ENCODE results near the gene IGF1R.

The IGF1R gene

DNA sequence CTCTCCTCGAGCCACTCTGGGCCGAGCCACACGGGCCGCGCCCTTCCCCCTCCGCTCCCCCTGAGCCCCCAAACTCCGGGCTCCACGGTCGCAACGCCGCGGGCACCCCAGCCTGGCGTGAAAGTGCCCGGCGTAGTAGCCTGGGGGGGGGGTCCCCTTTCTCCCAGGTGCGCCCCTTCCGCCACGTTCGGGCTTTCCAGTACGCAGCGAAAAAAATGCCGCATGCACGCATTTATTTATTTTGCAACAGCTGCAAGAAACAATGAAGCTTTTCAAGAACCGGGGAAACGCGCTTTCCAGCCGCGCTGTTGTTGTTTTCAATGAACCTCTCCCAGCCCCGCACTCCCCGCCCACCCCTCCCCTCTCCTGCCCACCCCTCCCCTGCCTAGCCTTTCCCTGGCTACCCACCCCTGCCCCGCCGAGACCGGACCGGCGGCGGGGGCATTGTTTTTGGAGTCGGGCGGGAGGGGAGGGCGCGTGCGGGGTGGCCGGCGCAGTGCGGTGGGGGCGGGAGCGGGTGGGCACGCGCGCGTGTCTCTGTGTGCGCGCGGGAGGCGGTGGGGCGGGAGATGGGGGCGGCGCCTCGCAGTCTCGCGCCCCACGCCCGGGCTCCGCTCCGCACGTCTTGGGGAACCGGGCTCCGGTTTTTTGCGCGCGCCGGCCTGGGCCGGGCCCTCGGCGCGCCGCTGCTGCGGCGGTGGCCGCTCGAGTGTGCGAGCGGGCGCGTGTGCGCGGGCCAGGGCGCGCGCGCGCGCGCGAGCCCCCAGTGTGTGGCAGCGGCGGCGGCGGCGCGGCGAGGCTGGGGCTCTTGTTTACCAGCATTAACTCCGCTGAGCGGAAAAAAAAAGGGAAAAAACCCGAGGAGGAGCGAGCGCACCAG lies at the start of gene IGF1R:
Gene IGF1R (plus strand): TSS at position 766 of the 880 bp plus-strand sequence. CDS start 1,043 bp downstream, outside the sequence.
- no peaks in the 10 kb centered on the region for H3K36me3 ChIP-seq (ENCODE audit: control insufficient read depth in 1 of 2, insufficient read depth in 2 of 2, low read length in 2 of 2)
- H3K9ac ChIP-seq (ENCODE audit: low read depth in 1 of 2, low read length in 2 of 2), result peak within 1 kb of the TSS; percentile 47 to 66
- peaks cover 11 to 14% of the 10 kb centered on the region in 2 donors for H3K27me3 ChIP-seq (ENCODE audit: control insufficient read depth in 1 of 2, insufficient read depth in 2 of 2, low read length in 2 of 2)
- H3K4me3 ChIP-seq (ENCODE audit: low read depth in 1 of 2, low read length in 2 of 2), result peak within 1 kb of the TSS; percentile 84 to 86
- peak within 1 kb of the TSS; percentile 87 for H3K27ac ChIP-seq (ENCODE audit: low read depth, low read length)
- H3K9me3 ChIP-seq (ENCODE audit: control insufficient read depth in 1 of 2, low read length in 2 of 2), result no peaks in the 10 kb centered on the region
- H3K4me1 ChIP-seq (ENCODE audit: control insufficient read depth in 1 of 2, insufficient read depth in 2 of 2, low read length in 2 of 2), result peaks cover 8 to 19% of the 10 kb centered on the region in 2 donors

DNA sequence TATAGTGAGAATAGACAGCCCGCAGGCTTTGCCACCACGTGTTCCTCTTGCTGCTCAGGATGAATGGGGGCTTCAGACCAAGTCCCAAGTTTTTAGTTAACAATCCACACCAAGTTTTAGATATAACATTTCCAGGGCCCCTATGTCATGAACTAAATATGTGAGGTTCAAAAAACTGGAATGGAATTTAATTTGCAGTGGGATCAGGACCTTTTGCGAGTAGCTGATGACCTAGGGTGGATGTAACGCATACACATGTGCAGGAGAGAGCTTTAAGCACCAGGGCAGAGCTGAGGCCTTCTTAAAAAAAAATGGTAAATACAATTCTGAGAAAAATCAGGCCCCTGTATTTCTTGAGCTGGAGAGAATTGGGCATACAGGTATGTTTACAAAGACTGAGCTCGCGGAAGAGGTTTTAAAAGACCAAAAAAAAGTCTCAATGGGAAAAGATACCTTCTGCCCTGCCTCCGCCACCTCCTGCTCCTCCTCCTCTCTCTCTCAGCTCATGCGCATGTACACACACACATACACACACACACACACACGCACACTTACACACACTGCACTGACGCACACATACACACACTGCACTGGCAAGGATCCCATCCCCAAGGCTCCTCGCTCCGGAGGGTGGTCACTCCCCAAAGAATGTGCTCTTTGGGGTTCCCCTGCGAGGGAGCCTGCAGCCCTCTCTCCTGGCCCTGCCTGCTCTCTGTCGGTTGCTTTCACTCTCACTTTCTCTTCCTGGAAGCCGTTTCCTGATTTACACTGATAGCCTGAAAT lies 48.2 kb upstream of the IGF1R start:
- Histone ChIP-seq H3K36me3 (ENCODE audit: control insufficient read depth in 1 of 2, insufficient read depth in 2 of 2, low read length in 2 of 2) (no peaks in the 10 kb centered on the region), H3K27me3 (ENCODE audit: control insufficient read depth in 1 of 2, insufficient read depth in 2 of 2, low read length in 2 of 2) (peaks cover 0 to 6% of the 10 kb centered on the region in 2 donors), H3K9ac (ENCODE audit: low read depth in 1 of 2, low read length in 2 of 2) (peak overlapping the region; percentile 32 to 82), H3K4me1 (ENCODE audit: control insufficient read depth in 1 of 2, insufficient read depth in 2 of 2, low read length in 2 of 2) (peaks cover 5% of the 10 kb centered on the region in 2 donors), H3K4me3 (ENCODE audit: low read depth in 1 of 2, low read length in 2 of 2) (peak overlapping the region; percentile 86 to 97), H3K27ac (ENCODE audit: low read depth, low read length) (no peak overlapping the region), H3K9me3 (ENCODE audit: control insufficient read depth in 1 of 2, low read length in 2 of 2) (no peaks in the 10 kb centered on the region)

DNA sequence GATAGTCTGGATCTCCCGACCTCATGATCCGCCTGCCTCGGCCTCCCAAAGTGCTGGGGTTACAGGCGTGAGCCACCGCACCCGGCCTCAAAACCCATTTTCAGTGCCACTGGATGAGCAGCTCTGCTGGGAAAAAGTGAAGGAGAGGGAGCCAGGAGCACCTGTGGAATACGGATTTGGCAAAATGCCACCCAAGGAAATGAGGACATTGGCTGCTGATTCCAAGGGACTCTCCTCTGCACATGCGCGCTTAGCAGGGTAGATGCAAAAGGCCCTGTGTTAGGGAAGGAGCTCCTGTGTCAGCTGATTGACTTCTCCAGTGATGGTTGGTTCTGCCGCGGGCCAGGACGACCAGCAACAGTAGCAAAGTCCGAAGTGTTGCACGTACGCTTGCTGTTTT lies 43.4 kb upstream of the IGF1R start:
- H3K9ac ChIP-seq (ENCODE audit: low read depth in 1 of 2, low read length in 2 of 2), result no peak overlapping the region
- no peaks in the 10 kb centered on the region for H3K27me3 ChIP-seq (ENCODE audit: control insufficient read depth in 1 of 2, insufficient read depth in 2 of 2, low read length in 2 of 2)
- H3K9me3 ChIP-seq (ENCODE audit: control insufficient read depth in 1 of 2, low read length in 2 of 2), result no peaks in the 10 kb centered on the region
- H3K4me3 ChIP-seq (ENCODE audit: low read depth in 1 of 2, low read length in 2 of 2), result no peak overlapping the region
- H3K27ac ChIP-seq (ENCODE audit: low read depth, low read length), result no peak overlapping the region
- H3K36me3 ChIP-seq (ENCODE audit: control insufficient read depth in 1 of 2, insufficient read depth in 2 of 2, low read length in 2 of 2), result no peaks in the 10 kb centered on the region
- H3K4me1 ChIP-seq (ENCODE audit: control insufficient read depth in 1 of 2, insufficient read depth in 2 of 2, low read length in 2 of 2), result peaks cover 5% of the 10 kb centered on the region in 2 donors

DNA sequence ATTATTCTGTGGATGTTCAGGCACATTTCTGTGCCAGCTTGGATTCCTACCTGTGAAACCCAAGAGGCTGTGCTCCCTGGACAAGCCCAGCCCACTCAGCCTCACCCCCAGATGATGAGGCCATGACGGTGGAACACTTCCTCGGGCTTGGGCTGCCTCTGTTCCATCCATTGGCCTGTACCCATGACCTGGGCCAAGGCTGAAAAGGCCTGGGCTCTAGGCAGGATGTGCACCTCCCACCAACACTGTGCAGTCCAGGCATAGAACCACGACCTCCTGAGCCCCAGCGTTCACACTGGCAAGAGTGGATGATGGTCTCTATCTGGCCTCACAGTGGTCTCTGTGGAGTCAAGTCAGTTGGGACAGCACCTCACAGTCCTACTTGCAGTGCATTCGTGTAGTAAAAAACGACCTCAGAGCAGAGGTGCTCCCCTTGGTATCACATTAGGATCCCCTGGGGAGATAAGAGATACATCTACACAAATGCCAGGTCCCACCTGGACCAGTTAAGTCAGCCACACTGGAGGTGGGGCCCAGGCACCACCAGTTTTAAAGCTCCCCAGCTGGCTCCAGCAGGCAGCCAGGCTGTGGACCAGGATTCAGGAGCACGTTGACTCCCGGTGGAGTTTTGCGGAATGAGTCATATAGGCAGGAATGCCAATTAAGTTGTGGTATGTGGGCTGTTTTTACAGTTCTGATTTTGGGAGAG lies 39.0 kb upstream of the IGF1R start:
- H3K9me3 ChIP-seq (ENCODE audit: control insufficient read depth in 1 of 2, low read length in 2 of 2), result no peaks in the 10 kb centered on the region

DNA sequence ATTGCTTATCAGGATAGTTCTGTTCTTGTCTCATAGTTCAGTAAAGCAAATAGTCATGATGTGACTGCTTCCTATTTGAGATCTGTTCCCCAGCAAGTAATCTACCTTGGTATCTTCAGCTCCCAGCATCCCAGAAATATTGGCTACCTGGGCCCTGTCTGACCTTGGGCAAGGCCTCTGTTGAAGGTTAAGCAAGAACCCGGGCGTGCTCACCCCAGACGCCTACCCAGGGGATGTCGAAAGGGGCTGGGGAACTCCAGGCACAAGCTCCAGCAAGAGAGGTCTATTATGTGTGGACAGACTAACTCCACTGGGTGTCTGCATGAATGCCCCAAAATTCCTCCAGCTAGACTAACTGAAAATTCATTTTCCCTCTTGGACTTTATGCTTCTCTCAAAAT lies 37.3 kb upstream of the IGF1R start:
- no peaks in the 10 kb centered on the region for H3K9me3 ChIP-seq (ENCODE audit: control insufficient read depth in 1 of 2, low read length in 2 of 2)
- no peaks in the 10 kb centered on the region for H3K36me3 ChIP-seq (ENCODE audit: control insufficient read depth in 1 of 2, insufficient read depth in 2 of 2, low read length in 2 of 2)
- H3K9ac ChIP-seq (ENCODE audit: low read depth in 1 of 2, low read length in 2 of 2), result no peak overlapping the region
- no peaks in the 10 kb centered on the region for H3K4me1 ChIP-seq (ENCODE audit: control insufficient read depth in 1 of 2, insufficient read depth in 2 of 2, low read length in 2 of 2)
- H3K27ac ChIP-seq (ENCODE audit: low read depth, low read length), result no peak overlapping the region
- no peaks in the 10 kb centered on the region for H3K27me3 ChIP-seq (ENCODE audit: control insufficient read depth in 1 of 2, insufficient read depth in 2 of 2, low read length in 2 of 2)
- no peak overlapping the region for H3K4me3 ChIP-seq (ENCODE audit: low read depth in 1 of 2, low read length in 2 of 2)

More for the DNA sequence above, 39.0 kb upstream of the IGF1R start:
- Histone ChIP-seq H3K4me1 (ENCODE audit: control insufficient read depth in 1 of 2, insufficient read depth in 2 of 2, low read length in 2 of 2) (no peaks in the 10 kb centered on the region), H3K27ac (ENCODE audit: low read depth, low read length) (no peak overlapping the region), H3K9ac (ENCODE audit: low read depth in 1 of 2, low read length in 2 of 2) (no peak overlapping the region), H3K27me3 (ENCODE audit: control insufficient read depth in 1 of 2, insufficient read depth in 2 of 2, low read length in 2 of 2) (no peaks in the 10 kb centered on the region), H3K4me3 (ENCODE audit: low read depth in 1 of 2, low read length in 2 of 2) (no peak overlapping the region), H3K36me3 (ENCODE audit: control insufficient read depth in 1 of 2, insufficient read depth in 2 of 2, low read length in 2 of 2) (no peaks in the 10 kb centered on the region)

DNA sequence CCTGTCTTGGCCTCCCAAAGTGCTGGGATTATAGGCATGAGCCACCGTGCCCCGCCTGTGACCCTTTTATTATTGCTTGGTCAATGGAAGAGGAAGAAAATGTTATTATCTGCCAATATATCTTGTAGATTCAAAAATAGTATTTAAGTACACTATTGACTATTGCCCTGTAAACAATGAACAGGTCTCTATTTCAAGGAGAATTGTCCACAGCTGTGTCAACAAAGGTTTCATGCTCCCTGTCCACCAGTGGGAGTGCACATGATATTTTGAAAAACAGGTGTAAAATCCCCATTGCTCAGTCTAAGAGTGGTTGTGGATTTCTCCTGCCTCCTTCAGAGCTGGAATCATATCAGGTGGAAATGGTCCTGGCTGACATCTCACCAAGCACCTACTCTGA lies 36.5 kb upstream of the IGF1R start:
- H3K4me1 ChIP-seq (ENCODE audit: control insufficient read depth in 1 of 2, insufficient read depth in 2 of 2, low read length in 2 of 2), result no peaks in the 10 kb centered on the region
- no peaks in the 10 kb centered on the region for H3K9me3 ChIP-seq (ENCODE audit: control insufficient read depth in 1 of 2, low read length in 2 of 2)
- peaks cover 0 to 3% of the 10 kb centered on the region in 2 donors for H3K27me3 ChIP-seq (ENCODE audit: control insufficient read depth in 1 of 2, insufficient read depth in 2 of 2, low read length in 2 of 2)
- no peak overlapping the region for H3K4me3 ChIP-seq (ENCODE audit: low read depth in 1 of 2, low read length in 2 of 2)
- no peaks in the 10 kb centered on the region for H3K36me3 ChIP-seq (ENCODE audit: control insufficient read depth in 1 of 2, insufficient read depth in 2 of 2, low read length in 2 of 2)
- no peak overlapping the region for H3K27ac ChIP-seq (ENCODE audit: low read depth, low read length)
- no peak overlapping the region for H3K9ac ChIP-seq (ENCODE audit: low read depth in 1 of 2, low read length in 2 of 2)

DNA sequence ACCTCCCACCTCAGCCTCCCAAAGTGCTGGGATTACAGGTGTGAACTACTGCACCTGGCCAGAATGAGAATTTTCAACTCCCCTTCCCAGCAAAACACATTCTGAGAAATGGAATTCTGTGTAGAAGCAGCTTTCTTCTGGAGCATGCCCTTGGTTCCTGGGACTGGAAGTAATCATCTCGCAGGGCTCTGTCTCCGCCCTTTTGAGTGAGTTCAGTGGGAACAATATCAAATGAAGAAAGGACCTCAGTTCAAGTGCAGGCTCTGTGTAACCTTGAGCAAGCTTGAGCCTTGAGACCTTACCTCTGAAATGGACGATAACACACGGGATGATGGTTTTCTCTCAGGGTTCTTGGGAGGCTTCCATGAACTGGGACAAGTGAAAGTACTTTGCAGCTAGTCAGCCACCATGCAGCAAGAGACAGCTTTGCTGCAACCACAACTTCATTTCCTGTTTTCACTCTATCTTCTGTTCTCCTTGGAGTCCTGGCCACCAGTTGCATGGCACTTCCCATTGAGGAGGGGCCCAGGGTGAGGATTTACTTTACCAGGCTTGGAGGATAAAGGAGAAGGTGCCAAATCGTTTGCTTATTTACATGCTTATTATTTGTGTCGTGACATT lies 35.7 kb upstream of the IGF1R start:
- Histone ChIP-seq H3K9me3 (ENCODE audit: control insufficient read depth in 1 of 2, low read length in 2 of 2) (no peaks in the 10 kb centered on the region), H3K4me1 (ENCODE audit: control insufficient read depth in 1 of 2, insufficient read depth in 2 of 2, low read length in 2 of 2) (no peaks in the 10 kb centered on the region), H3K27ac (ENCODE audit: low read depth, low read length) (no peak overlapping the region)

DNA sequence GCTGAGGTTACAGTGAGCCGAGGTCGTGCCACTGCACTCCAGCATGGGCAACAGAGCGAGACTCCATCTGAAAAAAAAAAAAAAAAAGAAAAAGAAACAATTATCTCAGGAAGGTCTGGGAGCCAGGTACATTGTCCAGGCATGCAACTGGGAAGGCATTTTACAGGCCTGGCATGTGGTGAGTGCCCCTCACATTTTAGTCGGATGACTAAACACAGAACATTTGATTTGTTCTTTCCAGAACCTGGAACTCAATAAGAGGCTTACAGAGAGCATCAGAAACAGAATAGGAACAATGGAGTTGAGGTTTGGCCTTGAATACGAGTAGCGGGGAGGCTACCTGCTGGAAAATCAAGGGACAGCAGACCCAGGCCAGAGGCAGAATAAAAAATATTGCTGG lies 33.7 kb upstream of the IGF1R start:
- no peak overlapping the region for H3K9ac ChIP-seq (ENCODE audit: low read depth in 1 of 2, low read length in 2 of 2)
- H3K27ac ChIP-seq (ENCODE audit: low read depth, low read length), result no peak overlapping the region
- no peaks in the 10 kb centered on the region for H3K36me3 ChIP-seq (ENCODE audit: control insufficient read depth in 1 of 2, insufficient read depth in 2 of 2, low read length in 2 of 2)
- no peak overlapping the region for H3K4me3 ChIP-seq (ENCODE audit: low read depth in 1 of 2, low read length in 2 of 2)
- peaks cover 1 to 3% of the 10 kb centered on the region in 2 donors for H3K27me3 ChIP-seq (ENCODE audit: control insufficient read depth in 1 of 2, insufficient read depth in 2 of 2, low read length in 2 of 2)
- no peaks in the 10 kb centered on the region for H3K9me3 ChIP-seq (ENCODE audit: control insufficient read depth in 1 of 2, low read length in 2 of 2)
- no peaks in the 10 kb centered on the region for H3K4me1 ChIP-seq (ENCODE audit: control insufficient read depth in 1 of 2, insufficient read depth in 2 of 2, low read length in 2 of 2)

More for the DNA sequence above, 35.7 kb upstream of the IGF1R start:
- H3K9ac ChIP-seq (ENCODE audit: low read depth in 1 of 2, low read length in 2 of 2), result no peak overlapping the region
- H3K4me3 ChIP-seq (ENCODE audit: low read depth in 1 of 2, low read length in 2 of 2), result no peak overlapping the region
- no peaks in the 10 kb centered on the region for H3K36me3 ChIP-seq (ENCODE audit: control insufficient read depth in 1 of 2, insufficient read depth in 2 of 2, low read length in 2 of 2)
- peaks cover 0 to 3% of the 10 kb centered on the region in 2 donors for H3K27me3 ChIP-seq (ENCODE audit: control insufficient read depth in 1 of 2, insufficient read depth in 2 of 2, low read length in 2 of 2)

DNA sequence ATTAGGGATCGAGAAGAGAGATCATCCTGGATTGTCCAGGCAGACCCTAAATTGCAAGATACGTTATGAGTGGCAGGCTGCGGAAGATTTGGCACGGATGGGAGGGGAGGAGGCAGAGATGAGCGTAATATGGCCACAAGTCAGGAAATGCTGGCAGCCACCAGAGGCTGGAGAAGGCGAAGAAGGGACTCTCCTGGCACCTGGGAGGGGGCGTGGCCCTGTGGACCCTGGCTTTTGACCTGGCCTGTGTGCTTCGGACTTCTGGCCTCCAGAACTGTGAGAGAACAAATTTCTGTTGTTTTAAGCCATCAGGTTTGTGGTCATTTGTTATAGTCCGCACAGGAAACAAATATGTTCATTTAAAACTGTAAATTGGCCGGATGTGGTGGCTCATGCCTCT lies 31.9 kb upstream of the IGF1R start:
- no peaks in the 10 kb centered on the region for H3K36me3 ChIP-seq (ENCODE audit: control insufficient read depth in 1 of 2, insufficient read depth in 2 of 2, low read length in 2 of 2)
- H3K4me3 ChIP-seq (ENCODE audit: low read depth in 1 of 2, low read length in 2 of 2), result no peak overlapping the region
- H3K9ac ChIP-seq (ENCODE audit: low read depth in 1 of 2, low read length in 2 of 2), result no peak overlapping the region
- no peak overlapping the region for H3K27ac ChIP-seq (ENCODE audit: low read depth, low read length)
- peaks cover 3 to 7% of the 10 kb centered on the region in 2 donors for H3K27me3 ChIP-seq (ENCODE audit: control insufficient read depth in 1 of 2, insufficient read depth in 2 of 2, low read length in 2 of 2)
- H3K9me3 ChIP-seq (ENCODE audit: control insufficient read depth in 1 of 2, low read length in 2 of 2), result no peaks in the 10 kb centered on the region
- H3K4me1 ChIP-seq (ENCODE audit: control insufficient read depth in 1 of 2, insufficient read depth in 2 of 2, low read length in 2 of 2), result no peaks in the 10 kb centered on the region
